ENCODE data around the gene MRPL23.

- TF ChIP-seq POLR2A (IDR thresholded peaks at IDR 0.05): no peak
- TF ChIP-seq, protein P1, sequence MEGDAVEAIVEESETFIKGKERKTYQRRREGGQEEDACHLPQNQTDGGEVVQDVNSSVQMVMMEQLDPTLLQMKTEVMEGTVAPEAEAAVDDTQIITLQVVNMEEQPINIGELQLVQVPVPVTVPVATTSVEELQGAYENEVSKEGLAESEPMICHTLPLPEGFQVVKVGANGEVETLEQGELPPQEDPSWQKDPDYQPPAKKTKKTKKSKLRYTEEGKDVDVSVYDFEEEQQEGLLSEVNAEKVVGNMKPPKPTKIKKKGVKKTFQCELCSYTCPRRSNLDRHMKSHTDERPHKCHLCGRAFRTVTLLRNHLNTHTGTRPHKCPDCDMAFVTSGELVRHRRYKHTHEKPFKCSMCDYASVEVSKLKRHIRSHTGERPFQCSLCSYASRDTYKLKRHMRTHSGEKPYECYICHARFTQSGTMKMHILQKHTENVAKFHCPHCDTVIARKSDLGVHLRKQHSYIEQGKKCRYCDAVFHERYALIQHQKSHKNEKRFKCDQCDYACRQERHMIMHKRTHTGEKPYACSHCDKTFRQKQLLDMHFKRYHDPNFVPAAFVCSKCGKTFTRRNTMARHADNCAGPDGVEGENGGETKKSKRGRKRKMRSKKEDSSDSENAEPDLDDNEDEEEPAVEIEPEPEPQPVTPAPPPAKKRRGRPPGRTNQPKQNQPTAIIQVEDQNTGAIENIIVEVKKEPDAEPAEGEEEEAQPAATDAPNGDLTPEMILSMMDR (IDR thresholded peaks at IDR 0.05): no peak
These were observed 50.6 kb downstream of the MRPL23 start, which contains the start of gene H19 for GRCh38 chr11:1997755-1998154.

Data from body of pancreas (tissue), 4 donors.